GM13976 (cell line): ENCODE measurements around the gene TRIM10.

ENCODE experiments used
- DNase-seq: peaks from one replicate; pipeline ENCODE4 v3.0.0; 2012; ENCODE audit warnings: low spot score
- CTCF ChIP-seq: IDR thresholded peaks from 2 replicates; pipeline ENCODE4 v1.5.1; 2012; ENCODE audit warnings: borderline replicate concordance, mild to moderate bottlenecking; ENCODE audit not compliant: insufficient read depth; ENCODE audit errors: extremely low read depth, missing control alignments, control extremely low read depth
- in situ Hi-C: fragments of 300-500 bp; cut with MboI; formaldehyde crosslinking; loops from one replicate; pipeline ENCODE4 v1.12.0; 2022; ENCODE audit warnings: low sequenced_read_pairs, mixed read lengths, inconsistent platforms; ENCODE audit not compliant: unreplicated experiment

The TRIM10 gene

GRCh38 chr6:30164714-30165113 lies 3.7 kb upstream of the TRIM10 start:
- TF ChIP-seq CTCF, result no peak
- in situ Hi-C loops, result no loop called here
- no peak for DNase-seq

DNA sequence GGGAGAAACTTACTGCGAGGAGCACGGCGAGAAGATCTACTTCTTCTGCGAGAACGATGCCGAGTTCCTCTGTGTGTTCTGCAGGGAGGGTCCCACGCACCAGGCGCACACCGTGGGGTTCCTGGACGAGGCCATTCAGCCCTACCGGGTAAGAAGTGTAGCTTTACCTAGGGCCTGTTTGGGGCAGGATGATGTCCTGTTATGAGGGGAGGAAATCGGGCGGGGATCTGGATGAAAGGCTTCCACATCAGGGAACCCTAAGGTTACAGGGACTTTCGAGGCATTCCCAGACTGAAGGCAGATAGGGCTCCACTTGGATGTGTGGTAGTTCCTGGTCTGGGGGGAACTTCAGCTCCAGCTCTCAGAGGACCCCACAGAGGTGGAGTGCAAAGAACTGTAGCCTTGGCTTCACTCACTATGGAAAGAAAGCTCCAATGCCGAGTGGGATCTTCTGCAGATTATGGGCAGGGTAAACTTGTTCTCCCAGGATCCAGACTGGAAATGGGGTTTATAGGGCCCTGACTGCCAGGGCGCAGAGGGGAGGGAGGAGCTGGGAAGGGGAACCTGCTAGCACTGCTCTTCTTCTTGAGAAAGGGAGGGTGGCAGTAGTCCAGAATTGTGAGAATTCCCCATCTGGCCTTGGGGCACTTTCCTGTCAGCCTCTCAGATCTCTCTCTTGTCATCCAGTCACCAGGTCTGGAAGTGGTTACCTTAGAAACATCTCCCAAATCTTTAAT lies 3.1 kb upstream of the TRIM10 start:
- DNase-seq, result no peak
- in situ Hi-C loops, result no loop called here
- TF ChIP-seq CTCF, result no peak

- DNase-seq, result no peak
- in situ Hi-C loops, result no loop called here
- TF ChIP-seq CTCF, result no peak
Measured at GRCh38 chr6:30163090-30163917, 2.3 kb upstream of the TRIM10 start, which contains the start of gene TRIM15. TRIM15 (plus strand) TSS chr6:30163546; CDS start chr6:30163685, 139 bp downstream.

DNA sequence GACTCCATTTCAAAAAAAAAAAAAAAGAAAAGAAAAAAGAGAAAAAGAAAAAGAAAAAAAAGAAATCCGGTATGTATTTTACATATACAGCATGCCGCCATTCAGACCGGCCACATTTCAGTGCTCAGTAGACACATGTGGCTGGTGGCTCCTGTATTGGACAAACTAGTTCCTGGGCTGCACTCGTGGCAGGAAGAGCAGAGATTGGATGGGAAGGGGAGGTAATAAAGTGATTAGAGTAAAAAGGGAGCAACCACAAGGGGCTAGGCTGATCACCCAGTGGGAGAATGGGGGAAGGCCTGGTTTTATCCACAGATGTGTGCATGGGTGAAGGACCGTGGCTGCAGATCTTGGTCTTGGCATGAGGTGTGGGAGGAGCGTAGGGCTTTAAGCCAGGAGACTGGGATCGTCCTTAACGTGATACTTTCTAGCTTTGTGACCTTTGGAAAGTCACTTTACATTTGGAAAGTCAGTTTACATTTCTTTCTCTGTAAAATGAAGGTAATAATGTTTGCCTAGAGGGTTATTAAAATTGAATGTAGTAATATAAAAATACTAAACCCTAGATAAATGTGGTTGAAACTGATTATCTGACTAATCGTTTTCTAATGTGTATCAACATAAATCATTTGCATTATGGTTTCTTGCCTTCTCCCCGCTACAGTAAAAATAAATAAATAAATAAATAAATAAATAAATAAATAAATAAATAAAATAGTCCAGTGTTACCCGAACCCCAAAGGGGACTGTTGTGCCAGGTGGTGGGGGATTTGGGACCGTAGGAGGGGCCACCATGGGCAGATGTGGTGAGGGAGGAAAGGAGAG lies 1.5 kb upstream of the TRIM10 start:
- in situ Hi-C loops, result no loop called here
- DNase-seq, result no peak
- TF ChIP-seq CTCF, result no peak

DNA sequence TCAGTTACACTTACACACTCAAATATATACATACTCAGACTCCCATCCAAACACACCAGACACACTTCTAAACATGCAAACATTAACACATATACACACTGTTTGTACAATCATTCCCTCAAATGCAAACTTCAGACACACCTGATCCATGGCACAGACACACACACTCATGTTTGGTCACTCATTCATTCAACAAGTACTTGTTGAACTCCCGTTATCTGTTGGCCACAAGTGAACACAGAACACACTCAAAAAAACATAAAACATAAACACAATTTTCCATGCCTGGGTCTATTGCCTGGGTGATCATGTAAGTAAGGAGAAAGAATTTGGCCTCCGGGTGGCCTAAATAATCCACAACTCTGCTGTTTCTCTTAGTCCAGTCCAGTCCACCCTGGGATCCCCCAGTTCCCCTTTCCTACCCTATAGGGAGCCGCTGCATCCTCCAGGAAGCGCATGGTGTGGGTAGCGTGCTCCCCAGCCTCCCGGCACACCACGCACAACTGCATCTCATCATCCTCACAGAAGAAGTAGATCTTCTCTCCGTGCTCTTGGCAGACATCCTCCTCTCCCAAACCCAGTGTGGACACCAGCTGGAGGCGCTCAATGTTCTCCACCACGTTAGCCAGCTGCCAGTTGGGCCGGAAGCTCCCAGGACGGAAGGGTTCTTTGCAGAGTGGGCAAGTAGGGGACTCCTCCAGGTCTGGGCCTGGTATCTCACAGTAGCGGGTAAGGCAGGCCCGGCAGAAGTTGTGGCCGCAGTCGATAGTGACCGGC lies 815 bp downstream of the TRIM10 start:
- in situ Hi-C loops, result no loop called here
- DNase-seq, result no peak
- no peak for TF ChIP-seq CTCF
